A673 (cell line): Measurements from ENCODE around the gene ADSL.

ENCODE experiments used
- EZH2 ChIP-seq: fragments of 200-600 bp; sonication (generic); IDR thresholded peaks from 2 replicates; pipeline ENCODE4 v1.6.1; 2017; ENCODE audit warnings: borderline replicate concordance, low read depth, mild to moderate bottlenecking, mixed read lengths, antibody characterized with exemption, low read length; ENCODE audit not compliant: poor library complexity, severe bottlenecking
- TF ChIP-seq, protein P1 (sequence below): fragments of 300-800, 200-600 bp; sonication (generic); conservative IDR thresholded peaks from 2 replicates; pipeline ENCODE4 v1.5.1; 2017; ENCODE audit warnings: low read depth, mild to moderate bottlenecking, antibody characterized with exemption, low read length, moderate library complexity, mixed read lengths

- TF ChIP-seq, protein P1, sequence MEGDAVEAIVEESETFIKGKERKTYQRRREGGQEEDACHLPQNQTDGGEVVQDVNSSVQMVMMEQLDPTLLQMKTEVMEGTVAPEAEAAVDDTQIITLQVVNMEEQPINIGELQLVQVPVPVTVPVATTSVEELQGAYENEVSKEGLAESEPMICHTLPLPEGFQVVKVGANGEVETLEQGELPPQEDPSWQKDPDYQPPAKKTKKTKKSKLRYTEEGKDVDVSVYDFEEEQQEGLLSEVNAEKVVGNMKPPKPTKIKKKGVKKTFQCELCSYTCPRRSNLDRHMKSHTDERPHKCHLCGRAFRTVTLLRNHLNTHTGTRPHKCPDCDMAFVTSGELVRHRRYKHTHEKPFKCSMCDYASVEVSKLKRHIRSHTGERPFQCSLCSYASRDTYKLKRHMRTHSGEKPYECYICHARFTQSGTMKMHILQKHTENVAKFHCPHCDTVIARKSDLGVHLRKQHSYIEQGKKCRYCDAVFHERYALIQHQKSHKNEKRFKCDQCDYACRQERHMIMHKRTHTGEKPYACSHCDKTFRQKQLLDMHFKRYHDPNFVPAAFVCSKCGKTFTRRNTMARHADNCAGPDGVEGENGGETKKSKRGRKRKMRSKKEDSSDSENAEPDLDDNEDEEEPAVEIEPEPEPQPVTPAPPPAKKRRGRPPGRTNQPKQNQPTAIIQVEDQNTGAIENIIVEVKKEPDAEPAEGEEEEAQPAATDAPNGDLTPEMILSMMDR: no peak
- TF ChIP-seq EZH2: no peak
Measured at GRCh38 chr22:40396882-40397281, 50.6 kb downstream of the ADSL start.
